GM12872 (cell line): Measurements from ENCODE around the gene UTS2.

Experiments used
- CTCF ChIP-seq: IDR thresholded peaks from 3 replicates; pipeline ENCODE4 v1.5.1; 2011; ENCODE audit warnings: low read depth, mild to moderate bottlenecking, low read length, moderate library complexity; ENCODE audit not compliant: insufficient read depth

The UTS2 gene

GRCh38 chr1:7827126-7827955 lies 25.5 kb downstream of the UTS2 start:
- no peak for TF ChIP-seq CTCF

- TF ChIP-seq CTCF, result no peak
Observed at GRCh38 chr1:7826363-7826762, 26.5 kb downstream of the UTS2 start.

- no peak for TF ChIP-seq CTCF
Observed at GRCh38 chr1:7824701-7825100, 28.2 kb downstream of the UTS2 start.

- no peak for TF ChIP-seq CTCF
Observed at GRCh38 chr1:7821282-7821681, 31.6 kb downstream of the UTS2 start.

- no peak for TF ChIP-seq CTCF
Observed at GRCh38 chr1:7813677-7814373, 39.0 kb downstream of the UTS2 start.

- TF ChIP-seq CTCF, result no peak
Observed at GRCh38 chr1:7811476-7811875, 41.4 kb downstream of the UTS2 start.

GRCh38 chr1:7810395-7810794 lies 42.5 kb downstream of the UTS2 start:
- no peak for TF ChIP-seq CTCF
